K562 (cell line): ENCODE measurements around the gene DIAPH3.

ENCODE experiments used
- ATF4 ChIP-seq: fragments of 450-650 bp; formaldehyde crosslinking; IDR thresholded peaks from 2 replicates; pipeline ENCODE4 v1.4.0; 2022; ENCODE audit warnings: mild to moderate bottlenecking, moderate library complexity
- CEBPB ChIP-seq: fragments of 450-650 bp; IDR thresholded peaks from 2 replicates; pipeline ENCODE4 v1.6.1; 2016; ENCODE audit warnings: missing genetic modification characterization, missing compliant biosample characterization
- CTCF ChIP-seq, 3 experiments: IDR thresholded peaks in 2 of 3; conservative IDR thresholded peaks in 1 of 3; 2 replicates each; pipeline ENCODE4 v1.5.1; 2011 to 2012; ENCODE audit warnings: low read length in 3 of 3, mild to moderate bottlenecking in 3 of 3, control low read depth in 2 of 3, improper control_type of control experiment in 1 of 3, inconsistent platforms in 1 of 3, low read depth in 1 of 3, mixed read lengths in 1 of 3, moderate library complexity in 1 of 3; ENCODE audit not compliant: insufficient read depth in 2 of 3
- ESRRA ChIP-seq: fragments of 450-650 bp; IDR thresholded peaks from 2 replicates; pipeline ENCODE4 v1.6.1; 2014; ENCODE audit warnings: low read depth, mild to moderate bottlenecking, moderate library complexity, borderline replicate concordance
- EZH2 ChIP-seq: IDR thresholded peaks from 2 replicates; pipeline ENCODE4 v1.6.1; 2012; ENCODE audit warnings: low read depth, mild to moderate bottlenecking, inconsistent platforms, low read length, borderline replicate concordance
- GABPA ChIP-seq: fragments of 200-800 bp; sonication (Bioruptor generic); conservative IDR thresholded peaks from 2 replicates; pipeline ENCODE4 v1.6.1; 2016; ENCODE audit warnings: low read depth, missing genetic modification characterization, missing compliant biosample characterization
- MECOM ChIP-seq: fragments of 250-450 bp; sonication (Bioruptor Pico); IDR thresholded peaks from 2 replicates; pipeline ENCODE4 v1.8.0; 2022; ENCODE audit warnings: inconsistent platforms
- NRF1 ChIP-seq, 2 experiments: fragments of 450-650 bp; IDR thresholded peaks in 1 of 2; conservative IDR thresholded peaks in 1 of 2; 2 replicates each; pipeline ENCODE4 v1.6.1; 2014; ENCODE audit warnings: mild to moderate bottlenecking in 2 of 2
- SNRNP70 ChIP-seq: fragments of 200-400 bp; formaldehyde crosslinking; optimal IDR thresholded peaks from 2 replicates; pipeline ENCODE3; 2017; ENCODE audit warnings: low read depth, low read length
- TAF1 ChIP-seq: IDR thresholded peaks from 2 replicates; pipeline ENCODE4 v1.6.1; 2011; ENCODE audit warnings: mild to moderate bottlenecking, low read length, moderate library complexity; ENCODE audit not compliant: insufficient read depth, control insufficient read depth, severe bottlenecking; ENCODE audit errors: extremely low read depth
- TBP ChIP-seq: optimal IDR thresholded peaks from 2 replicates; pipeline ENCODE3; 2011; ENCODE audit warnings: low read depth, low read length, improper control_type of control experiment
- ZHX1 ChIP-seq: fragments of 150-350 bp; conservative IDR thresholded peaks from 2 replicates; pipeline ENCODE4 v1.6.1; 2014; ENCODE audit warnings: low read length

GRCh38 chr13:59730026-59730425 is 433.7 kb downstream of the DIAPH3 start:
- TF ChIP-seq CEBPB (no peak), CTCF (IDR thresholded peaks at IDR 0.05 in 2 of 3, conservative IDR thresholded peaks at IDR 0.05 in 1 of 3; ENCODE audit: insufficient read depth in 2 of 3, low read depth in 1 of 3, low read length in 3 of 3) (no peak), ATF4 (CRISPR knock-in tag) (no peak), NRF1 (conservative IDR thresholded peaks at IDR 0.05 in 1 of 2, IDR thresholded peaks at IDR 0.05 in 1 of 2) (no peak), GABPA (tag) (no peak), TBP (no peak), EZH2 (no peak), ESRRA (no peak), ZHX1 (no peak), SNRNP70 (no peak), MECOM (no peak), TAF1 (no peak)
